Superior temporal gyrus (tissue), 1 donor: ENCODE measurements around the gene NUP93.

Source experiments
- DNase-seq: peaks from one replicate; pipeline ENCODE4 v3.0.0-alpha.2; 2016; ENCODE audit errors: extremely low spot score

Gene NUP93

GRCh38 chr16:56743840-56744239 lies 13.9 kb downstream of the NUP93 start:
- DNase-seq: no peak

GRCh38 chr16:56744996-56745640 lies 15.2 kb downstream of the NUP93 start:
- no peak for DNase-seq

GRCh38 chr16:56747486-56748045 lies 17.6 kb downstream of the NUP93 start:
- no peak for DNase-seq

- no peak for DNase-seq
Measured at GRCh38 chr16:56748191-56748590, 18.3 kb downstream of the NUP93 start.

- DNase-seq: no peak
Measured at GRCh38 chr16:56748826-56749225, 18.9 kb downstream of the NUP93 start.

GRCh38 chr16:56749672-56750491 lies 20.0 kb downstream of the NUP93 start:
- peak; percentile 37 for DNase-seq

GRCh38 chr16:56753410-56753809 lies 23.5 kb downstream of the NUP93 start:
- DNase-seq: no peak

GRCh38 chr16:56755038-56755437 lies 25.1 kb downstream of the NUP93 start:
- no peak for DNase-seq

GRCh38 chr16:56758432-56758831 lies 28.5 kb downstream of the NUP93 start:
- no peak for DNase-seq

GRCh38 chr16:56758930-56759329 lies 29.0 kb downstream of the NUP93 start:
- no peak for DNase-seq

- no peak for DNase-seq
Measured at GRCh38 chr16:56763291-56763916, 33.5 kb downstream of the NUP93 start.

- no peak for DNase-seq
Measured at GRCh38 chr16:56764835-56765234, 34.9 kb downstream of the NUP93 start.

- DNase-seq: no peak
Measured at GRCh38 chr16:56765949-56766348, 36.0 kb downstream of the NUP93 start.

- DNase-seq: no peak
Measured at GRCh38 chr16:56767024-56767423, 37.1 kb downstream of the NUP93 start.

GRCh38 chr16:56769677-56770076 lies 39.7 kb downstream of the NUP93 start:
- DNase-seq: no peak

- no peak for DNase-seq
Measured at GRCh38 chr16:56771558-56772279, 41.8 kb downstream of the NUP93 start.

- DNase-seq: no peak
Measured at GRCh38 chr16:56773532-56773931, 43.6 kb downstream of the NUP93 start.

- no peak for DNase-seq
Measured at GRCh38 chr16:56774016-56774680, 44.2 kb downstream of the NUP93 start.

- DNase-seq: no peak
Measured at GRCh38 chr16:56775162-56775561, 45.2 kb downstream of the NUP93 start.

GRCh38 chr16:56776562-56776961 lies 46.6 kb downstream of the NUP93 start:
- DNase-seq: no peak

- DNase-seq: no peak
Measured at GRCh38 chr16:56777001-56777400, 47.1 kb downstream of the NUP93 start.
